Ovary (tissue), 9 donors: ENCODE results near the gene PIP5K1A. TPM values are rescaled to one million over a fixed set of nuclear protein-coding genes. Genes with fewer than 3 reads are reported as not detected.
A peak's percentile ranks its signal among the peaks of the same experiment; 100 is the strongest.

Experiments used
- DNase-seq, 5 donors: peaks; one replicate each; pipeline ENCODE4 v3.0.0-alpha.2; 2019 to 2020
- H3K27ac ChIP-seq, 2 donors: fragments of 200-600 bp; one replicate each; pipeline versions ENCODE4 v1.5.1 to v1.8.0; 2019 to 2022
- H3K27me3 ChIP-seq: fragments of 200-600 bp; one replicate; pipeline ENCODE4 v1.8.0; 2022
- H3K36me3 ChIP-seq: fragments of 200-600 bp; sonication (generic); one replicate; pipeline ENCODE4 v1.5.1; 2019
- H3K4me1 ChIP-seq: one replicate; pipeline ENCODE4 v1.8.1; 2013; ENCODE audit warnings: mild to moderate bottlenecking, moderate library complexity; ENCODE audit not compliant: insufficient read depth
- H3K4me3 ChIP-seq: fragments of 200-600 bp; sonication (generic); one replicate; pipeline ENCODE4 v1.5.1; 2017
- H3K9me3 ChIP-seq, 2 donors: fragments of 200-600 bp in 1 of 2; sonication (generic) in 1 of 2; one replicate each; pipeline versions ENCODE4 v1.5.1 to v1.8.1; 2013 to 2019; ENCODE audit warnings: mild to moderate bottlenecking in 1 of 2, moderate library complexity in 1 of 2
- EP300 ChIP-seq: sonication (generic); formaldehyde crosslinking; IDR thresholded peaks from one replicate; pipeline ENCODE4 v1.6.1; 2017; ENCODE audit warnings: antibody characterized with exemption
- POLR2A ChIP-seq: fragments of 450-650 bp; IDR thresholded peaks from one replicate; pipeline ENCODE4 v1.6.1; 2017; ENCODE audit warnings: antibody characterized with exemption, mild to moderate bottlenecking, moderate library complexity
- WGBS, 3 donors: extraction: QIAGEN DNeasy Blood & Tissue Kit in 1 of 3; methylation state at CpG; one replicate each; pipeline versions ENCODE4 v1.1.5 to v1.1.7; 2013 to 2017; 5-methylcytosine and 5-hydroxymethylcytosine counted together
- intact Hi-C, 4 donors: fragments of 100-400 bp; cut with DNase I; formaldehyde crosslinking; loops; one replicate each; pipeline versions ENCODE4 v1.11.0 to v1.15.1; 2022 to 2023
- polyA plus RNA-seq, 2 donors: library from polyadenylated mRNA; stranded (reverse); fragments of 200-250 nt in 1 of 2; fragments of 350-450 nt in 1 of 2; fragmentation: Illumina TruSeq in 1 of 2; extraction: RNeasy Lipid Tissue Mini Kit (QIAGEN cat#74804) in 1 of 2; gene quantifications; one replicate each; pipeline ENCODE4 v1.2.3, GENCODE V29; 2013 to 2014
- total RNA-seq, 7 donors: library from RNA; depleted of rRNA in 2 of 7; stranded (reverse); fragments of >200 nt in 2 of 7; fragmentation: NEBNext Ultra II Directional in 3 of 7; extraction: Animal tissue kit (Norgen Biotek cat#: 25700) in 3 of 7; gene quantifications; one replicate each; pipeline versions ENCODE4 v1.1.0 to v1.2.4, GENCODE V29; 2016 to 2023
- TF ChIP-seq, protein P1 (sequence below), 3 donors: fragments of 450-650 bp in 2 of 3; fragments of 200-600 bp in 1 of 3; IDR thresholded peaks; one replicate each; pipeline versions ENCODE4 v1.5.1 to v1.8.0; 2016 to 2022; ENCODE audit warnings: antibody characterized with exemption in 3 of 3, mild to moderate bottlenecking in 1 of 3
- donor health status: DM: no; HTN: no; CAD: no; lungs with moderate emphysema.
- donor health status: DM: no; HTN: no; CAD: no.
- donor health status: Bipolar disorder and iron deficiency.
- donor health status: DM: yes; HTN: yes; CAD: no.
- donor health status: DM: no; HTN: no; CAD: no.
- donor health status: DM: yes; HTN: yes; CAD: no.

PIP5K1A gene
- total and polyA plus RNA-seq, 9 donors, result 19.8 to 62.8 (median 47.5) TPM

- no peaks in the 10 kb centered on the region for H3K9me3 ChIP-seq
- 54 to 61% (median 61%) methylated on average over 2 of the region's 2 CpGs for WGBS, 3 donors
- intact Hi-C loops, result no loop called here
- no peak for DNase-seq
- H3K4me3 ChIP-seq, result no peak overlapping the region
- H3K27ac ChIP-seq, result no peak overlapping the region
- no peaks in the 10 kb centered on the region for H3K27me3 ChIP-seq
- no peak for TF ChIP-seq POLR2A
- no peak for TF ChIP-seq EP300
- TF ChIP-seq, protein P1, sequence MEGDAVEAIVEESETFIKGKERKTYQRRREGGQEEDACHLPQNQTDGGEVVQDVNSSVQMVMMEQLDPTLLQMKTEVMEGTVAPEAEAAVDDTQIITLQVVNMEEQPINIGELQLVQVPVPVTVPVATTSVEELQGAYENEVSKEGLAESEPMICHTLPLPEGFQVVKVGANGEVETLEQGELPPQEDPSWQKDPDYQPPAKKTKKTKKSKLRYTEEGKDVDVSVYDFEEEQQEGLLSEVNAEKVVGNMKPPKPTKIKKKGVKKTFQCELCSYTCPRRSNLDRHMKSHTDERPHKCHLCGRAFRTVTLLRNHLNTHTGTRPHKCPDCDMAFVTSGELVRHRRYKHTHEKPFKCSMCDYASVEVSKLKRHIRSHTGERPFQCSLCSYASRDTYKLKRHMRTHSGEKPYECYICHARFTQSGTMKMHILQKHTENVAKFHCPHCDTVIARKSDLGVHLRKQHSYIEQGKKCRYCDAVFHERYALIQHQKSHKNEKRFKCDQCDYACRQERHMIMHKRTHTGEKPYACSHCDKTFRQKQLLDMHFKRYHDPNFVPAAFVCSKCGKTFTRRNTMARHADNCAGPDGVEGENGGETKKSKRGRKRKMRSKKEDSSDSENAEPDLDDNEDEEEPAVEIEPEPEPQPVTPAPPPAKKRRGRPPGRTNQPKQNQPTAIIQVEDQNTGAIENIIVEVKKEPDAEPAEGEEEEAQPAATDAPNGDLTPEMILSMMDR (IDR thresholded peaks at IDR 0.05), result no peak
- no peaks in the 10 kb centered on the region for H3K4me1 ChIP-seq
- no peaks in the 10 kb centered on the region for H3K36me3 ChIP-seq
Measured at GRCh38 chr1:151246786-151247185, 48.4 kb downstream of the PIP5K1A start.

GRCh38 chr1:151251656-151252470, 53.5 kb downstream of the PIP5K1A start:
- H3K4me1 ChIP-seq, result peaks cover 4% of the 10 kb centered on the region
- 61 to 69% (median 66%) methylated on average over 16 of the region's 16 CpGs for WGBS, 3 donors
- peak in 4 of 5 donors; percentile 20 to 62 (median 49) for DNase-seq
- H3K27me3 ChIP-seq, result no peaks in the 10 kb centered on the region
- intact Hi-C loops, result loop anchor here in 3 of 4 donors (5.0 to 10.0 kb wide), 3 partner anchors 55 to 60 kb away; partner anchors contain the start of genes PIP5K1A (in 2 of the 3) and VPS72 (in 2 of the 3)
- no peak overlapping the region for H3K4me3 ChIP-seq
- no peak overlapping the region for H3K27ac ChIP-seq
- TF ChIP-seq, protein P1 (IDR thresholded peaks at IDR 0.05), result peak; percentile 49 to 77 (median 72)
- no peak for TF ChIP-seq POLR2A
- H3K36me3 ChIP-seq, result no peaks in the 10 kb centered on the region
- H3K9me3 ChIP-seq, result no peaks in the 10 kb centered on the region

DNA sequence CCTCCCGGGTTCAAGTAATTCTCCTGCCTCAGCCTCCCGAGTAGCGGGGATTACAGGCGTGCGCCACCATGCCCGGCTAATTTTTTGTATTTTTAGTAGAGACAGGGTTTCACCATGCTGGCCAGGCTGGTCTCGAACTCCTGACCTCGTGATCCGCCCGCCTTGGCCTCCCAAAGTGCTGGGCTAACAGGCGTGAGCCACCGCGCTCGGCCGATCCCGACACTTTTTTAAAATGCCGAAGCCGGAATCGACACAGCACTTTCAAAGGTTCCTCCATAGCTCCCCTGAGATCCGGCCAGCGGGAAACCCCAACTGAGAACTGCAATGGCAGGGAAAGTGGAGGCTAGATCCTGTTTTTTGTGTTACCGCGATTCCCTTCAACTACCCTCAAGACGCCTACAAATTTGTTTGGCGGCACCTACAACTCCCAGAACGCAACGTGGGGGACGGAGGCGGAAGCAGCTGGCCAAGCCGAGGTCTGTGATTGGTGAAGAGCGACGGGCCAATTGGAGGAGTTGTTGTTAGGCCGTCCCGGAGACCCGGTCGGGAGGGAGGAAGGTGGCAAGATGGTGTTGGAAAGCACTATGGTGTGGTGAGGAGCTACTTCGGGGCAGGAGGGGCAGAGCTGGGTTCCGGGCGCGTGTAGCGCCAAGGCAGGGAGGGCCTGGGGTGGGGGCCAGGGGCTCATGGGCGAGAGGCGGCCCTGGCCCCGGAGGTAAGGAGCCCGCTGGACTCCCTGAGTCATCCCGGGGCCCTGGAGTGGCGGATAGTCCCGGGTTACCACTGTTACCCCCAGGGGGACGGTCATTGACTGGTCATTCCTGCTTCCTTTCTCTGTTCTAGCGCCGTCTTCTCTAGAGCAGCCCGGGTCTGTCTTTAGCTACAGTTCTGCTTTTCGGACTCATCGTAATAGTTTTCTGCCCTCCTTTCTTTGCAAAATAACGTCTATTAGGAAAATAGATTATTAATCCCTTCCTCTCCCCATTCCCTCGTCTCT, 56.2 kb downstream of the PIP5K1A start, which contains the start of gene PSMD4:
Gene PSMD4, plus strand, starts transcription at position 518 of the 997 bp plus-strand sequence. Its CDS starts 49 bp downstream, at position 567.
- intact Hi-C loops, result loop anchor here in 3 of 4 donors (5.0 to 10.0 kb wide), 3 partner anchors 57 to 62 kb away; partner anchors contain the start of genes PIP5K1A (in 2 of the 3) and VPS72 (in 2 of the 3)
- peak; percentile 93 to 96 (median 94) for DNase-seq
- peak within 1 kb of the TSS; percentile 51 to 57 for H3K27ac ChIP-seq
- H3K36me3 ChIP-seq, result no peaks in the 10 kb centered on the region
- peaks cover 4% of the 10 kb centered on the region for H3K4me1 ChIP-seq
- H3K4me3 ChIP-seq, result peak within 1 kb of the TSS; percentile 84
- H3K27me3 ChIP-seq, result no peaks in the 10 kb centered on the region
- WGBS, 3 donors, result 7 to 10% (median 7%) methylated on average over 56 of the region's 56 CpGs
- no peaks in the 10 kb centered on the region for H3K9me3 ChIP-seq
- TF ChIP-seq EP300, result no peak
- peak; percentile 69 for TF ChIP-seq POLR2A

GRCh38 chr1:151255381-151255780, 57.0 kb downstream of the PIP5K1A start:
- H3K36me3 ChIP-seq, result no peaks in the 10 kb centered on the region
- peaks cover 4% of the 10 kb centered on the region for H3K4me1 ChIP-seq
- no peaks in the 10 kb centered on the region for H3K9me3 ChIP-seq
- intact Hi-C loops, result loop anchor here in 1 of 4 donors (10.0 kb wide), 1 partner anchor 61 kb away; the partner anchor contains the start of genes PIP5K1A and VPS72
- TF ChIP-seq, protein P1 (IDR thresholded peaks at IDR 0.05), result no peak
- TF ChIP-seq EP300, result no peak
- no peak for TF ChIP-seq POLR2A
- peak overlapping the region; percentile 84 for H3K4me3 ChIP-seq
- no peak for DNase-seq
- no peak overlapping the region for H3K27ac ChIP-seq
- 6 to 22% (median 8%) methylated on average over 10 of the region's 10 CpGs for WGBS, 3 donors
- no peaks in the 10 kb centered on the region for H3K27me3 ChIP-seq
